Activated CD4-positive, alpha-beta T cell treated with anti-CD3 and anti-CD28 coated beads, Interleukin-2, amount 50 U/mL, for 48 hours (primary cell): ENCODE results near the gene SAMD11.

Experiments
- DNase-seq, 2 experiments: peaks; one replicate each; pipeline ENCODE4 v3.0.0-alpha.2; 2020

SAMD11 gene

DNA sequence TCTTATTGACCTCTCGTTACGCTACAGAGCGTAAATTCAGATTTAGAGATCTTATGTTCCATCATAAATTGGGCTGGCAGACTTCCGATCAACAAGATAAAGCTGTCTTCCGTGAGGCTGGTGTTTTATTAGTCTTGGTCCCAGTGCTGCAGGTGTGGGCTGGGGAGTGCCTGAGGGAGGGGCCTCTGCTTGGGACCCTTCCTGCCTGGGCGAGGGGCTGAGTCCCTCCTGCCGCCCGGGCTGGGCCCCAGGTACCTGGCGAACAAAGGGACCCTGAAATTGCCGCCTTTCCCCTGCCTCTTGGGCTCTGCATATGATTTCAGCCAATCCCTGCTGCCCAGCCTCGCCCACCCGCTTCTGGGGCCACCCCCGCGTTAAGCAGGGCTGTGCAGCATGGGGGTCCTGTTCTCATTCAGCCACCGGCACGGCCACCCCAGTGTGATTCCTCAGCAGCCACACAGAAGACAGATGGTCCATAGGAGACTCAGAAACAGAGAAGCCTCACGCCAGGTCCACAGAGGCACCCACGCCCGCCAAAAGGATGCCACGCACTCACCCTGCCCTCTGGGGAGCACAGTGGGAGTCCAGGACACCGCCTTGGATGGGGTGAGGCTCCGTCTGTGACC, 6.1 kb upstream of the SAMD11 start:
- no peak for DNase-seq

DNA sequence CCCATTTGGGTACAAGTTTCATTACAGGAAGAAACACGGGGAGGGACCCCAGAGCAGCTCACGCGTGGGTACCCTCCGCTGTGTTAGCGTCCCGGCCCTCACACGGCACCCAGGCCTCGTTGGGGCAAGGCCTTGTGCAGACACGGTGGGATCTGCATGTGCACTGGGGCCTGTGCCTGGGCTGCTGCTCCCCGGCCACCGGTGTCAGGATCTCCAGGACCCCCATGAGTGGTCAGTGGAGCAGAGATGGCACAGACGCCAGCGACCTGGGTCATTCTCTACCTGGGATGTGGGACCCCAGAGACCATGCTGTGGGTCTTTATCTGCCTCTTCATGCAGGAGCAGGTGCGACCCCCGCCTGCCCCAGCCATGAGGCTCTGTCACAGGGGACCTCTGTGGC, 5.4 kb upstream of the SAMD11 start:
- no peak for DNase-seq

DNA sequence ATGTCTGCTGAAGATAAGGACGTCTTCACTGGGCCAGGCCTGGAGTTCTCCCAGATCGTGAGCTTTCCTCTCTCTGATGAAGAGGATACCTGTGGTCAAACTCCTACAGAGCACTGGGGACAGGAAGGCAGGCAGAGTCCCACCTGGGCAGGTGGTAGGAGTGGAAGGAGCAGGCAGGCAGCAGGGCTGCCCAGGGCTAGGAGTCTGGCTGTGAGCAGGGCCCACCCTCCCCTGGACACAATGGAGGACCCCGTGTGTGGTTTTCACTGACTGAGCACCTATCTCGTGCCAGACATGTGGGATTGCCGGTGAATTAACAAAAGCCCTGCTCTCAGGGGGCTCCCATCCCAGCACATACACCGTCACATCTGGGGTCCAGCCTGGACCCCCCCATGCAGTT, 4.9 kb upstream of the SAMD11 start:
- no peak for DNase-seq

DNA sequence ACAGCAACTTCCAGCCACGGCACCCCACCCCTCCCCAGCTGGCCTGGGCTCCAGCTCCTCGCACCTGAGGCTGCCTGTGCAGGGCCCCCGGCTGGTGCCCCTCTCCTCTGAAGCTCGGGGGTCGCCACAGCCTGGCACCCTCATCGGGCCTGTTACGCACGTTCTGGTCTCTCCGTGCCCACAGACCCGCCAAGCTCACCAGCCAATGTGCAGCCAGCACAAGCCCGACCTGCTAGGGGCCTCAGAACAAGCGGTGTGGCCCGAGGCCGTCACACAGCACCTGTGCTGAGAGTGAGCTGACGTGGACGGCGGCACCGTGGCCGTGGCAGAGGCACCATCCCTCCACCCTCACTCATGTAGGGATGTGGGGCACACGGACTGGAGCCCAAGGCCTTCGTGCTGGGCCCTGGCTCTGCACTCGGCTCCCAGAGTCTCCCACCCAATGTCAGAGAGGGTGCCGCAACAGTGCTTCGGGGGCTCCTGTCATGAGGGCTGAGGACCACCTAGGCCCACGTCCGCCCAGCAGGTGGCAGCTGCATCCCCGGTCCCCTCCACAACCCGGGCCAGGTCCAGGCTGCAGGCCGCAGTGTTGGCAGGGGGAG, 4.4 kb upstream of the SAMD11 start:
- DNase-seq, result no peak

DNA sequence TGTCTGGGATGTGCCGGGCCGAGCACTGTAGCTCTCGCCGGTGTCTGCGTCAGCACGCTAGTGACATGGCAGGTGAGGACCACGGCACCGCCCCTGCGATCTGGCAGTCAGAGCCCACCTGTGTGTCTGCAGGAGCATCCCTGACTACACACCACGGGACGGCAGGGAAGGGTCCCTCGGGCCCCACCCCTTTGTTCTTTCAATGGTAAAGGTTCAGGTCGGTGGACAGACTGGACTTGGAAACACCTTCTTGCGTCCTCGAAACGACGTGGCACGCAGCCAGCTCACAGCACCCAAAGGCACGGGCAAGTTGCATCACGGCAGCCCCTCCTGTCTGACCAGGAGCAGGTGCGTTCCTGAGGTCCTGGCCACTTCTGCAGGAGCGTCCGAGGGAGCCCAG, 3.7 kb upstream of the SAMD11 start:
- DNase-seq, result no peak

DNA sequence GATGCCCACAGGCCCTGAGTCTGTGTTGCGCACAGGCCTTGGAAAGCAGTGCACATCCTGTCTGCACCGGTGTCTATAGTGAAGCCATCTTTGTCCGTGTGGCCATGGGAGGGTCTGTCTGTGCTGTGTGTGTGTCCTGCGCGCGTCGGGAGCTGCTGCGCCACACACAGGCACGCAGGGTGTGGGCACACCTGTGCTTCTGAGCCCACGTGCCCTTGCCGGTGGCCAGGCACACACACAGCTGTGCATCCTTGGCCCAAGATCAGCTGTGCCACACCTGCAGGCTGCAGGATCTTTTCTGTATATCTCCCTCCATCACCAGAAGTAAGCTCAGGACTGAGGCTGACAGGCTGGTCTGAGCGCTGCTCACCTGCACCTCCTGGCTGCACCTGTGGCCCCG, 3.2 kb upstream of the SAMD11 start:
- DNase-seq, result no peak

DNA sequence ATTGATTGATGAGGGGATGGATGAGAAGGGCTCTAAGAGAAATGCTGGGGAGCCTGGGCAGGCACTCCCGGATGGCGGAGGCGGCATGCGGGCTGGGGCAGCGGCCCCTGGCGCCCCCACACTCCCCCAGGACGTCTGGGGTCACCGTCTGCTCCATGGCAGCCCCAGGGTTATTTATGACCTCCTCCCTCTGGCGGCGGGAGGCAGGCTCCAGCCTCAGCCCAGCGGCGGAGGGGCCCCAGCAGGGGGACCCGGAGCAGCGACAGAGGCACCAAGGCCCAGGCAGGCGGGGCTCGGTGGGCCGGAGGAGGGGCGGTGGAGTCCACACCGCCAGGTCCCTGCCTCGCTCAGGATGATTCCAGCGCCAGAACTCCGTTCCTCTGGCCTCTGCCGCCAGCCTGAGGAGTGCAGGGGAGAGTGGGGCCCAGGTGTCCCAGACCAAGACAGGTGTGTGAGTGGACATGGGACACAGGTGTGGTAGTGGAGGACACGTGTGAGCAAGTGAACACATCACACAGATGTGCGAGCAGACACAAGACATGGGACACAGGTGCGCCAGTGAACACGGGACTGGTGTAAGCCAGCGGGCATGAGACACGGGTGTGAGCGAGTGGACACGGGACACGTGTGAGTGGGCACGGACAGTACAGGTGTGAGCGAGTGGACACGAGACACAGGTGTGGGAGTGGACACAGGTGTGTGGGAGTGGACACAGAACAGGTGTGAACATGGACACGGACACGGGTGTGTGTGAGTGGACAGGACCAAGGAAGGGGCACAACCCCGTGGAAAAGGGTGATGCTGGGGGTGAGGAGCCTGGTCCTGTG, 2.5 kb upstream of the SAMD11 start:
- peak in 1 of 2 experiments; percentile 40 for DNase-seq

DNA sequence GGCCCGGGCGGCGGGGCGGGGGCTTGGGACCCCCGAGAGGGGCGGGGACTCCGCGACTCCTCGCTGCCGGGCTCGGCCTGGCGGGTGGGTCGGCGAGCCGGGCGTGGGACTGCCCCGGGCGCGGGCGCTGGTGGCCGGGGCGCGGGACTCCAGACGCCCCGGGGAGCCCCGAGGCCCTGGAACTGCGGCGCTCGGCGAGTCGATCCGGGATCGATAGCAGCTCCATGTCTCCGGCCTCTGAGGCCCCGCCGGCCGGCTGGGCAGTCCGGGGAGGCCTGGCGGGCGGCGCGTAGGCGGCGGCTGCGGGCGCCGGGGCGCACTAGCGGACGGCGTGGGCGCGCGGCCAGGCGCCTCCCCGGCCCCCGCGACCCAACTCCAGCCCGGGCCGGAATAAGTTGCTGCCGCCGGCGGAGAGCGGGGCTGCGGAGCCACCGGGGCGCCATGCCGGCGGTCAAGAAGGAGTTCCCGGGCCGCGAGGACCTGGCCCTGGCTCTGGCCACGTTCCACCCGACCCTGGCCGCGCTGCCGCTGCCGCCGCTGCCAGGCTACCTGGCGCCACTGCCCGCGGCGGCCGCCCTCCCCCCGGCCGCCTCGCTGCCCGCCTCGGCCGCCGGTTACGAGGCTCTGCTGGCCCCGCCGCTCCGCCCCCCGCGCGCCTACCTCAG, 400 bp downstream of the SAMD11 start:
- no peak for DNase-seq

DNA sequence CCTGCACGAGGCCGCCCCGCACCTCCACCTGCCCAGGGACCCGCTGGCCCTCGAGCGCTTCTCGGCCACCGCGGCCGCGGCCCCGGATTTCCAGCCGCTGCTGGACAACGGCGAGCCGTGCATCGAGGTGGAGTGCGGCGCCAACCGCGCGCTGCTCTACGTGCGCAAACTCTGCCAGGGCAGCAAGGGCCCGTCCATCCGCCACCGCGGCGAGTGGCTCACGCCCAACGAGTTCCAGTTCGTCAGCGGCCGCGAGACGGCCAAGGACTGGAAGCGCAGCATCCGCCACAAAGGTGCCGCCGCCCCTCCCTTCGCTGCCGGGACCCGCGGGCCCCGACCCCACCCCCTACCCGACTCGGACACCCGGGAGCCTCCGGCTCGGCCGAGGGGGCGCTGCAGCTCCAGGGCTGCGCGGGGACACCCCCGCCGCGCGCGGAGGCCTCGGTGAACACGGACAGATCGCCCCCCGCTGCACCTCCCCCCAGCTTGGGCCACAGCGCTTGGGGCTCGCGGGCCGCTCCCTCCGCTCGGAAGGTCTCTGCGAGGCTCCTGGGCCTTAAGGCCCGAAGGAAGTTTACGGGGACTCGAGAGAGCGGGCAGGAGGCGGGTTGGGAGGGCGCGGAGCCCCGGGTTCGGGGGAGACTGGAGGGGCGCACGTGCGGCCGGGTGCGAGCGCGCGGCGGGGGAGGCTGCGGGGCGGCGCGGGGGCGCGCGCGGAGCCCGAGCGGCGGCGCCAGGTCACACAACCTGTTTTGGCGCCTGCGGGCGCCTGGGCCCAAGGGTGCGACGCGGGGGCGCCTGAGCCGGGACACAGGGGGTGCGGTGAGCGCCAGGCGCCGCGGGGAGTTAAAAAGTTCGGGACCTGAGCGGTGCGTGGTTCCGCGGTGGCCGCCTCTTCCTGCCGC, 1.2 kb downstream of the SAMD11 start:
- DNase-seq, result no peak

DNA sequence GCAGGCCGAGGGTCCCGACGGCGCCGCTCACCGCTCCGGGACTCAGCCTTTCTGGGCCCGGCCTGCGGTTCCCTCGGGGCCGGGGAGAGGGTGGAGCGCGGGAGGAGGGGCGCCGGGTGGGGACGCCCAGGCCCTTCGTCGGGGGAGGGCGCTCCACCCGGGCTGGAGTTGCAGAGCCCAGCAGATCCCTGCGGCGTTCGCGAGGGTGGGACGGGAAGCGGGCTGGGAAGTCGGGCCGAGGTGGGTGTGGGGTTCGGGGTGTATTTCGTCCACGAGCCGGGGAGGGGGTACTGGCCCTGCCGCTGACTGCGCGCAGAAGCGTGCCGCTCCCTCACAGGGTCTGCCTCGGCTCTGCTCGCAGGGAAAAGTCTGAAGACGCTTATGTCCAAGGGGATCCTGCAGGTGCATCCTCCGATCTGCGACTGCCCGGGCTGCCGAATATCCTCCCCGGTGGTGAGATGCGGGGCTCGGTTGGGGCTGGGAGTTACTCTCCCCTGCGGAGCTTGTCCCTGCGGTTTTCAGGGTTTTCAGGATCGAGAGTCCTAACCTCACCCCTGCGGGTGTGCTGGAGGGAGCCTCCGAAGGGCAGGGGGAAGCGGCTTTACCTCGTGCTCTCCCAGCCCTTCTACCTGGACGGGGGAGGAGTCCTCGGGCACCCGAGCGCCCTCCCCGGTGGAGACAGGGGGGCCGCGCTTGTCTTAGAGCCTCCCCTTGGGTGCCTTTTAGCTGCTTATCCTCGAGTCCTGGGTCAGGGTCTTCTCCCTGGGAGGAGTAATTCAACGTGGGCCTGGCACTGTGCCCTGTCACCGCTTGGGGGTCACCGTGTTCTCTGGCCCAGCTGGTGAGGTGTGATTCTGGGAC, 2.1 kb downstream of the SAMD11 start:
- no peak for DNase-seq

DNA sequence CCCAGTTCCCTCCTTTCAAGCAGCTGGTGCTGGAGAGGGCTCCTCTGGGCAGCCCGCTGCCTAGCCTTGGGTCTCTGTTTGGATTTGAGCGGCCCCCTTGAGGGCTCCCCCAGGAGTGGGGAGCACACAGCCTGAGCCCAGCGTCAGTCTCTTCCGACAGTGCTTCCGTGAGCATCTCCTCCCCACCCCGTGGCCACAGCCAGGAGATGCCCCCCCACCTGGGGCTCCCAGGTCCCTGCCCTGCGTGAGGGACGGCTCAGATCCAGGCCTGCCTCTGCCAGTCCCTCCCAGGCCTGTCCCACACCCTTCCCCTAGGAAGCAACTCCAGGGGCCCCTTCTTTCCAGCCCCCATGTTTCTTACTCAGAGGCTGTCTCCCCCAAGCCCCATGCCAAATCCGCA, 3.5 kb downstream of the SAMD11 start:
- DNase-seq, result no peak

DNA sequence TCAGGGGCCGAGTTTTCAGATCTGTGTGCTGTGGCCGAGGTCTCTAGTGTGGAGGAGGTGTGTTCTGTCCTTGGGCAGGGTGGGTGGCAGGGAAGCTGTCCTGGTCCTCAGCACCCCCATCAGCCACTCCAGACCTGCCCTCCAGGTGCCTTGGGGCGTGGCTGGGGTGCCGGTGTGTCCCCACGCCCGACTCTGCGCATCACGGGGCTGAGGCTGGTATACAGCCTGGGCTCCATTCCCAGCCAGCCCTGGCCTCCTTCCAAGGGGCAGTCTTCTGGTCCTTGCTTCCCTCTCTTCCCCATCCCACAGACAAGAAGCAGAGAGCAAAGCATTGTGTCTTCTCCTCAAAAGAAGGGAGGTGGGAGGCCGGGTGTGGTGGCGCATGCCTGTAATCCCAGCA, 4.0 kb downstream of the SAMD11 start:
- no peak for DNase-seq

DNA sequence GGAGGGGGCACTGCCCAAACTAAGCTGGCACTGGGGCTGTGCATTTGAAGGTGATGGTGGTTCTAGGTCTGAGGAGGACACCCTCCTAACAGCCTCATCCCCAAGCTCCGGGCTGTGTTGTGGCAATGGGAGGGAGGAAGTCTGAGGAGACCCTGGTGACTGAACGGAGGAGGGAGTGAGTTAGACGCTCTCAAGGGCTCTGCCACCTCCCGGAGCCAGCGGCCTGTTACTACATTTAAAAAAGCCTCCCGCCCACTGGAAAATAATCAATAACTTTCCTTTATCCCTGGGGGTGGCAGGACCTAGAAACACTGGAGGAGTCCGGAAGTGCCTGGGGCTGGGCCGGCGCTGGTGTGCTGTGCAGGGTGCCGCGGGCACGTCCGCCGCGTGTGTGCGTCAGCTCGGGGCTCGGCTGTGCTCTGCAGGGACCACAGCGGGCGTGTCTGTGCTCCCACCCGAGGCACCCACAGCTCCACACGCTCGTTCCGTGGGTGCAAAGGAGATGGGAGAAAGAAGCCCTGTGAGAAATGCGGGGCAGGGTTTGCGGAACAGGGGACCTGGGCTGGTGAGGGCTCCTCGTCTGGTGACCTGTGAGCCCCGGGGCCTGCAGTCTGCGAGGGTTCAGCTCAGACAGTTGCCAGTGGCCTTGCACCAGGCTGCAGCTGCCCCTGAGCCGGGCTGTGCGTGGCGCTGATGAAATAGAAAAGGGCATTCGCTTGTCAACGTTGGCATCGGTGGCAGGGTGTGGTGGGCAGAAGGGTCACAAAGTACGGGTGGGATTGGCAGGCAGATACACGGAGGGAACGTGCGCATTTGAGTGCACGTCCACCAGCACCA, 5.3 kb downstream of the SAMD11 start:
- DNase-seq, result no peak

DNA sequence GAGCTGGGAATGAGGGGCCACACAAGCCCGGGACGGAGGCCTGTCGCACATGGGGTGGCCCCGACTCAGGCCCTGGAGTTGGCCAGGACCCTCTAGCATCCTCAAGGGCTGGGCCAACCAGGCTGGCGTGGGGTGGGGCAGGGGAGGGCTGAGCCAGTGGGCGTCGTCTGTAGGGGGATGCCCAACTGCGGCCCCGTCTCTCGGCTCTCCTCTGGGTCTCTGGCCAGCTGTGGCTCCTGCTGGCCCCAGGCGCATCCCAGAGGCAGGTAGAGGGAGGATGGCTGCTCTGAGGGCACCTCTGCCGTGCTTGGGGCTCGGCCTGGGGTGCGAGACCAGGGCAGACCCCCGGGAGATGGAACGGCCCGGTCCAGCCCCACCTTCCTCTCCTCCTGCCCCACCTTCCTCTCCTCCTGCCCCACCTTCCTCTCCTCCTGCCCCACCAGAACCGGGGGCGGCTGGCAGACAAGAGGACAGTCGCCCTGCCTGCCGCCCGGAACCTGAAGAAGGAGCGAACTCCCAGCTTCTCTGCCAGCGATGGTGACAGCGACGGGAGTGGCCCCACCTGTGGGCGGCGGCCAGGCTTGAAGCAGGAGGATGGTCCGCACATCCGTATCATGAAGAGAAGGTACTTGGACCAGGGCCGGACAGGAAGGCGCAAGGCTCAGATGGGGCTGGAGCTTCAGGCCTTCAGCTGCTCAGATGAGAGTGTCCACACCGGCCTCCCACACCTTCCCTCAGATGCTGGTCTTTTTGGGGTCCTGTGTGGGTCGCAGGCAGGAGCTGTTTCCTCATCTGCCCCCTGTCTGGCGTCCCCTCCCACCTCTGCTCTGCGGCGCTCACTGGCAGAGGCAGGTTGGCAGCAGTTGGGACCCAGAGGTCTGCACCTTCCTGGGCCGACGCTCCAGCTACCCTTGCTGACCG, 6.2 kb downstream of the SAMD11 start:
- no peak for DNase-seq

DNA sequence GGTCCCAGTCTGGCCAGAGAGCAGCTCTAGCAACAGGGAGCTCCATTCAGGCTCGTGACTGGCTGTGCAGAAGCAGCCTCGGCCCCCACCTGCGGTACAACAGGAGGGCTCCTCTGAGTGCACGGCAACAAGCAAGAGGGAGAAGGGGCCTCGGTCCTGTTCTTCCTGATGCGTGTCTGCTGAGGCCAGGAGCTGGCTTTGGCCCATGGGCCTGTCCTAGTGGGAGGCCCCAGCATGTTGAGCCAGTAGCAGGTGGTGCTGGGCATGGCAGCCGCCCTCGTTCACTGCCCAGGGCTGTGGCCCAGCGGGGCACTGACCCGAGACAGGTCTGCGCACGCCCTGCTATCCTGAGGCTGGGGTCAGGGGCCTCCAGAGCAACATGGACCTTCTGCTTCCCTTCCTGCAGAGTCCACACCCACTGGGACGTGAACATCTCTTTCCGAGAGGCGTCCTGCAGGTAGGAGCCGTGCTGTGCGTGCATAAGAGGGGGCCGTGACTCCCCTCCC, 7.0 kb downstream of the SAMD11 start:
- DNase-seq, result no peak

DNA sequence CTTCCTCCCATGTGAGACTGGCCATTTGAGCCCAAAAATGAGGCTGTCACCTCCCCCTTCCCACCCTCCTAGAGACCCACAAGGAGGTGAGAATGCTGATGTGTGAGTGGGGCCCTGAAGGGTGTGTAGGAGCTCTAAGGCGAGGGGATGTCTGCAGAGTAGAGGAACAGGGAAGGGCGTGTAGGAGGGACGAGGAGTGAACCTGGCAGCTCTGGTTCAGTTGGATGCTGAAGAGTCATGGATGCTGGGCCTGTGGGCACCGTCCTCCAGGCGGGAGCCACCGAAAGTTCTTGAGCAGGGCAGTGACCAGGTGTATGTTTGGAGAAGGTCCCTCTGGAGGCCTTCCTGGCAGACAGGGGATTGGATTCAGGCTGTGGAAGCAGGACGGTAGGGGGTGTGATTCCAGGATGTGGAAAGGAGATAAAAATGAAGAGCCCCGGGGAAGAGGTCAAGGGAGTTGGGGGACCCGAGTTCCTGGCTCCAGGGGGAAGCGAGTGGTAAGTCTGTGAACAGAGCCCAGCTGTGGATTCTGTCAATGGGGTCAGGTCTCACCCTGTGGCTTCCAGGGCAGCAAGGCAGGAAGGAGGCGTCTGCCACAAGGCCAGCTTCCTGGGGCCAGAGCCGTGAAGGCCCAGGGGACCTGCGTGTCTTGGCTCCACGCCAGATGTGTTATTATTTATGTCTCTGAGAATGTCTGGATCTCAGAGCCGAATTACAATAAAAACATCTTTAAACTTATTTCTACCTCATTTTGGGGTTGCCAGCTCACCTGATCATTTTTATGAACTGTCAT, 7.9 kb downstream of the SAMD11 start:
- no peak for DNase-seq

DNA sequence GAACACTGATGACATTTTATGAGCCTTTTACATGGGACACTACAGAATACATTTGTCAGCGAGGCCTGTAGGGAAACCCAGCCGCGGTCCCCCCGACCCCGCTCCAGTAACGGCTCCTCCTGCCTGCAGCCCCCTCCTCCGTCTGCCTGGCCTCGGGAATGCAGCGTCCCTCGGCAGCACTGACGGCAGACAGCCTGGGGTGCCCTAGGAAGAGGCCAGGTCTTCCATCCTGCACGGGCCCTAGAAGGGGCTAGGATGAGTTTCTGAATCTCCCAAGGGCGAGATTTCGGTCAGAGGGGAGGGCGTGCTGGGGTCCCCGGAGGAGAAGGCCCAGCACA, 8.4 kb downstream of the SAMD11 start:
- no peak for DNase-seq

DNA sequence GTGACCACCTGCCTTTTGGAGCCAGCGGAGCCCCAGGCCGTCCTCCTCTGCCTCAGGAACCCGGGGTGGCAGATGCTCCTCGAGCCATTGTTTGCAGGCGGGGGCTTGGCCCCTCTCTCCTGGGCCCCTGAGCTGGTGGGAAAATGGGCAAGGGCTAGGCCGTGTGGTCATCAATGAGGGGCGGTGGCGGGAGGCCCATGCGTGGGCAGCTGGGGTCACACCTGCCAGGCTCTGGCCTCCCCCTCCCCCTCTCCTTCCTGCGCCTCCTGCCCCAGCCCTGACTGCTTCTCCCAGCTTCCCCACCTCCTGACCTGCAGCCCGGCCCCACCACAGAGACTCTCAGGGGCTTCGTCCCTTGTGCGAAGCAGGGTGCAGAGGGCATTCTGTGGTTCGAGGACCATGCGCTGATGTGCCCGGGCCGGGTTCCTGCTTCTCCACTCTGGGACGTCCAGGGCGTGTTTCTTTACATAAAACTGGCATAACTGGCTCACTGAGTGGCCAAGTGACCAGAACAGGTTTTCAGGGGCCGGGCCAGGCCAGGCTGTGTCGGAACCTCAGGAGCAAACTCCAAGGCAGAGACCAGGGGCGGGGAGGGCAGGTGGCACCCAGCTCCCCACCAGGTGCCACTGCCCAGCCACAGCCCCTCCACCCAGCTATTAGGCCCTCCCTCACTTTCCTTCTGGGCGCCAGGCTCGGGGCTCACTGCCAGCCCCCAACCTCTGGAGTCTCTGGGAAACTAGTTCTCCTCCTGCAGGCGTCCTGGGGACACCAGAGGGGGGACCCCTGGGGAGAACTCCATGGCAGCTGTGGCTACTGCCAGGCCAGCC, 9.3 kb downstream of the SAMD11 start:
- no peak for DNase-seq
